ENCODE measurements around the gene DOCK1.

DNA sequence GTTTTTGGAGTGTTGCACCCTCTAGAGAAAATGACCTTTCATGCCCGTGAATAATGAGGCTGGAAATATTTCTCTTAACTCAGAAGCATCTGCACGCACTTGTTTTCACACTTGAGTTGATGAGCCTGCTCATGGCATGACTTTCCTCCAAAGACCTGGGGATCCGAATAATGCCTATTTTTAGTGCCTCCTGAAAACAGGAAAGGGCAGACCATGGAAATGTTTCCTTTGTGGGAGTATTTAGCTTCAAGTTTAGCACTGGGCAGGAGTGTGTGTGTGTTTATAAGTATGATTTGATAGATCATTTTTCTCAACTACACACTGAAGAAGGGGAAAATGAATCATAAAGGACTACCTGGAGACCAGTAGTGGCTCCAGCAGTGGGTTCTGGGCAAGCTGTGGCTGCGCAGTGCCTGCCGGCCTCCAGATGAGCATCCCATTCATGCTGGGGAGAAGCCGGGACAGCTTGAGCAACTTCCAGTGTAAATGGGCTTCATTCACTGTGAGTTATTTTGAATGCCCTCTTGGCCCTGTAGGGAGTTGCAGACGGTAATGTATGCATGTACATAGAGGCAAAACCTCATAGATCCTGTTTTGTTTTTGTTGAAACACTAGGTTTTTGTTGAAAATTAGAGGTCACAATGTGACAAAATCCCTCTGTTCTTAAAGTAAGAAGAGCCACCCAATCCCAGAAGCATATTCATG is 408.9 kb downstream of the DOCK1 start:
- TF ChIP-seq, protein P1, sequence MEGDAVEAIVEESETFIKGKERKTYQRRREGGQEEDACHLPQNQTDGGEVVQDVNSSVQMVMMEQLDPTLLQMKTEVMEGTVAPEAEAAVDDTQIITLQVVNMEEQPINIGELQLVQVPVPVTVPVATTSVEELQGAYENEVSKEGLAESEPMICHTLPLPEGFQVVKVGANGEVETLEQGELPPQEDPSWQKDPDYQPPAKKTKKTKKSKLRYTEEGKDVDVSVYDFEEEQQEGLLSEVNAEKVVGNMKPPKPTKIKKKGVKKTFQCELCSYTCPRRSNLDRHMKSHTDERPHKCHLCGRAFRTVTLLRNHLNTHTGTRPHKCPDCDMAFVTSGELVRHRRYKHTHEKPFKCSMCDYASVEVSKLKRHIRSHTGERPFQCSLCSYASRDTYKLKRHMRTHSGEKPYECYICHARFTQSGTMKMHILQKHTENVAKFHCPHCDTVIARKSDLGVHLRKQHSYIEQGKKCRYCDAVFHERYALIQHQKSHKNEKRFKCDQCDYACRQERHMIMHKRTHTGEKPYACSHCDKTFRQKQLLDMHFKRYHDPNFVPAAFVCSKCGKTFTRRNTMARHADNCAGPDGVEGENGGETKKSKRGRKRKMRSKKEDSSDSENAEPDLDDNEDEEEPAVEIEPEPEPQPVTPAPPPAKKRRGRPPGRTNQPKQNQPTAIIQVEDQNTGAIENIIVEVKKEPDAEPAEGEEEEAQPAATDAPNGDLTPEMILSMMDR (IDR thresholded peaks at IDR 0.05): no peak
- TF ChIP-seq ZFX (IDR thresholded peaks at IDR 0.05; ENCODE audit: borderline replicate concordance): no peak

All from 22Rv1 (cell line).